Measurements from ENCODE around the gene ZSCAN30. TPM values are rescaled to one million over a fixed set of nuclear protein-coding genes. Genes with fewer than 3 reads are reported as not detected.

ZSCAN30 gene
- total RNA-seq, 1 donor from 2014 or later = 41.0 TPM

DNA sequence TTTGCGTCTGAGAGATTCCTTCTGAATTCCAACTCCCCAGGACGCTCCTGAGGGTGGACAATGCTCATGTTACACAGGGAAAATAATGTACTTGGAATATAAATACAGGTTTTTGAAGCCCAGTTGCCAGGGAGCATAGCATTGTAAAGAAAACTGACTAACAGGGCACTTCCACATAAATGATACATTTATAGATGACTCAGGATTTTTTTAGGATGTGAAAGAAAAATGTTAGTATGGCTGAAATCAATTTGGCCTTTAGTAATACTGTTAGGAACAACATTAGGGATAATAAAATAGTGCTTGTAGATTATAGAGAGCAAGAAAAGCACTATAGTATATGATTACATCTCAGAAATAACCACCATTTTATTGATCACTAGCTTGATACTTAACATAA is 25.6 kb downstream of the ZSCAN30 start:
- Mint-ChIP-seq H3K27me3 (ENCODE audit: unreplicated experiment) (peaks cover 7% of the 10 kb centered on the region), H3K4me1 (ENCODE audit: low read depth, unreplicated experiment) (no peaks in the 10 kb centered on the region), H3K4me3 (ENCODE audit: unreplicated experiment) (no peak overlapping the region), H3K9me3 (ENCODE audit: unreplicated experiment) (peaks cover 15% of the 10 kb centered on the region), H3K36me3 (ENCODE audit: unreplicated experiment) (peaks cover 31% of the 10 kb centered on the region), H3K27ac (ENCODE audit: unreplicated experiment) (no peak overlapping the region)
- TF ChIP-seq, protein P1, sequence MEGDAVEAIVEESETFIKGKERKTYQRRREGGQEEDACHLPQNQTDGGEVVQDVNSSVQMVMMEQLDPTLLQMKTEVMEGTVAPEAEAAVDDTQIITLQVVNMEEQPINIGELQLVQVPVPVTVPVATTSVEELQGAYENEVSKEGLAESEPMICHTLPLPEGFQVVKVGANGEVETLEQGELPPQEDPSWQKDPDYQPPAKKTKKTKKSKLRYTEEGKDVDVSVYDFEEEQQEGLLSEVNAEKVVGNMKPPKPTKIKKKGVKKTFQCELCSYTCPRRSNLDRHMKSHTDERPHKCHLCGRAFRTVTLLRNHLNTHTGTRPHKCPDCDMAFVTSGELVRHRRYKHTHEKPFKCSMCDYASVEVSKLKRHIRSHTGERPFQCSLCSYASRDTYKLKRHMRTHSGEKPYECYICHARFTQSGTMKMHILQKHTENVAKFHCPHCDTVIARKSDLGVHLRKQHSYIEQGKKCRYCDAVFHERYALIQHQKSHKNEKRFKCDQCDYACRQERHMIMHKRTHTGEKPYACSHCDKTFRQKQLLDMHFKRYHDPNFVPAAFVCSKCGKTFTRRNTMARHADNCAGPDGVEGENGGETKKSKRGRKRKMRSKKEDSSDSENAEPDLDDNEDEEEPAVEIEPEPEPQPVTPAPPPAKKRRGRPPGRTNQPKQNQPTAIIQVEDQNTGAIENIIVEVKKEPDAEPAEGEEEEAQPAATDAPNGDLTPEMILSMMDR (IDR thresholded peaks at IDR 0.05; ENCODE audit: partially characterized antibody, unreplicated experiment) = no peak
- DNase-seq = no peak

DNA sequence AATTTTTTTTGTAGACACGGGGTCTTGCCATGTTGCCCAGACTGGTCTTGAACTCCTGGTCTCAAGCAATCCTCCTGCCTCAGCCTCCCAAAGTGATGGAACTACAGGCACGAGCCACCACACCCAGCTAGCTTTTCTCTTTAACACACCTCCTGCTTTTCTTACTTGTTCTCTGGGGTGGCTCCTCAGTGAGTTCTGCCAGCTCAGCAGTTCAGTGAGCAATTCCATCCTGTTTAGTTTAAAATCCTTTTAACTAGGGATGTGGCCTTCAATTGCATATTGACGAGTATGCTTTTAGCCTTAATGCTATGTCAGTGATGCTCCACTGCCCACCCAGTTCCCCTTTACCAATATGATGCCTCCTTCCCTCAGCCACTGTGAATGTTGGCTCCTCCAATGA is 33.1 kb downstream of the ZSCAN30 start:
- DNase-seq = no peak
- peaks cover 46% of the 10 kb centered on the region for H3K36me3 Mint-ChIP-seq (ENCODE audit: unreplicated experiment)
- H3K4me3 Mint-ChIP-seq (ENCODE audit: unreplicated experiment) = no peak overlapping the region
- TF ChIP-seq, protein P1 (IDR thresholded peaks at IDR 0.05; ENCODE audit: partially characterized antibody, unreplicated experiment) = no peak
- no peaks in the 10 kb centered on the region for H3K4me1 Mint-ChIP-seq (ENCODE audit: low read depth, unreplicated experiment)
- H3K27me3 Mint-ChIP-seq (ENCODE audit: unreplicated experiment) = no peaks in the 10 kb centered on the region
- peaks cover 3% of the 10 kb centered on the region for H3K9me3 Mint-ChIP-seq (ENCODE audit: unreplicated experiment)
- no peak overlapping the region for H3K27ac Mint-ChIP-seq (ENCODE audit: unreplicated experiment)

DNA sequence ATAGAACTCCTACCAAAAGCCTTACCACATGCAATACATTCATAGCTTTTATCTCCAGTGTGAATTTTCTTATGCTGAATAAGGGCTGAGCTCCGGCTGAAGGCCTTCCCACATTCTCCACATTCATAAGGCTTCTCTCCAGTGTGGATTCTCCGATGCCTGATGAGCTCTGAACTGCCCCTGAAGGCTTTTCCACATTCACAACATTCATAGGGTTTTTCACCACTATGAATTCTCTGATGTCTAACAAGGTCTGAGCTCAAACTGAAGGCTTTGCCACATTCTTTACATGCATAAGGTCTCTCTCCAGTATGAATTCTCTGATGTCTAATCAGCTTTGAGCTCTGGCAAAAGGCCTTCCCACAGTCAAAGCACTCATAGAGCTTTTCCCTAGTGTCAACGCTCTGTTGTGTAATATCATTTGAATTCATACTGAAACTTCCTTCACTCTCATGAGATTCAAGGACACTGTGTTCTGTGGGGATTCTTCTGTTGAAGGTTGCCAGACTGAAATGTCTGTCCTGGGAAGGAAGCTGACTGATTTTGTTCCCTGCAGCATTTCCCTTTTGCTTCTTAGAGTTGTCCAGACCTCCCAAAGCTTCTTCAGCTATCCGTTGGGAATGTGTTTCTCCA is 36.3 kb downstream of the ZSCAN30 start:
- Mint-ChIP-seq H3K27ac (ENCODE audit: unreplicated experiment) (no peak overlapping the region), H3K27me3 (ENCODE audit: unreplicated experiment) (no peaks in the 10 kb centered on the region), H3K4me1 (ENCODE audit: low read depth, unreplicated experiment) (no peaks in the 10 kb centered on the region), H3K36me3 (ENCODE audit: unreplicated experiment) (peaks cover 55% of the 10 kb centered on the region), H3K9me3 (ENCODE audit: unreplicated experiment) (peaks cover 1% of the 10 kb centered on the region), H3K4me3 (ENCODE audit: unreplicated experiment) (no peak overlapping the region)
- TF ChIP-seq, protein P1 (IDR thresholded peaks at IDR 0.05; ENCODE audit: partially characterized antibody, unreplicated experiment) = no peak
- no peak for DNase-seq

DNA sequence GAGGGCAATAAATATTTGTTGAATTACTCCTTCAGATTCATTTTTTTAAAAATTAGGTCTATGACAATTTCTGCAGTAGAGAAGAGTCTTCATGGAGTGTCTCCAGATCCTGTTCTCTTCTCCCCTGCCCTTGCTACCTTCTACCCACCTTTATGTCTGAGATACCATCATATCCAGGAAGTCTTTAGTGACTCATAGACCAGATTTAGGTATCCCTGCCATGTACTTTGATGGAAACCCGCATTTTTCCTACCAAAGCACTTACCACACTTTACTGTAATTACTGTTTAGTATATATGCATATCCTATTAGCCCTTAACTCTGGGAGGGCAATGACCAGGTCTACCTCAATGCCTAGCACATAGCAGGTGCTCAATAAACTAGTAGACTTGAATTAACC is 37.6 kb downstream of the ZSCAN30 start:
- TF ChIP-seq, protein P1 (IDR thresholded peaks at IDR 0.05; ENCODE audit: partially characterized antibody, unreplicated experiment) = no peak
- Mint-ChIP-seq H3K4me3 (ENCODE audit: unreplicated experiment) (no peak overlapping the region), H3K27ac (ENCODE audit: unreplicated experiment) (no peak overlapping the region), H3K27me3 (ENCODE audit: unreplicated experiment) (no peaks in the 10 kb centered on the region), H3K9me3 (ENCODE audit: unreplicated experiment) (peaks cover 4% of the 10 kb centered on the region), H3K36me3 (ENCODE audit: unreplicated experiment) (peaks cover 51% of the 10 kb centered on the region), H3K4me1 (ENCODE audit: low read depth, unreplicated experiment) (no peaks in the 10 kb centered on the region)
- DNase-seq = no peak

DNA sequence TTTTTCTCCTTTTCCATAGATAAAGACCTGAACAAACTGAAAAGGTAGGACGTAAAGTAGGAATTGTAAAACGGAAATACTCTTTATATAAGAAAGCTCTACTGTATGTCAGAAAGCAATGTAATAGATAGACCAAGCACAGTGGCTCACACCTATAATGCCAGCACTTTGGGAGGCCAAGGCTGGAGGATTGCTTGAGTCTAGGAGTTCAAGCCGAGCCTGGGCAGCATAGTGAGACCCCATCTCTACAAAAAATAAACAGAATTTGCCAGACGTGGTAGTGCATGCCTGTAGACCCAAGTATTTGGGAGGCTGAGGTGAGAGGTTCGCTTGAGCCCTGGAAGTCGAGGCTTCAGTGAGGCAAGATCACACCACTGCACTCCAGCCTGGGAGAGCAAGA is 41.6 kb downstream of the ZSCAN30 start:
- H3K4me1 Mint-ChIP-seq (ENCODE audit: low read depth, unreplicated experiment) = no peaks in the 10 kb centered on the region
- peaks cover 2% of the 10 kb centered on the region for H3K27me3 Mint-ChIP-seq (ENCODE audit: unreplicated experiment)
- no peak for DNase-seq
- H3K27ac Mint-ChIP-seq (ENCODE audit: unreplicated experiment) = no peak overlapping the region
- peaks cover 3% of the 10 kb centered on the region for H3K9me3 Mint-ChIP-seq (ENCODE audit: unreplicated experiment)
- H3K36me3 Mint-ChIP-seq (ENCODE audit: unreplicated experiment) = peaks cover 45% of the 10 kb centered on the region
- TF ChIP-seq, protein P1 (IDR thresholded peaks at IDR 0.05; ENCODE audit: partially characterized antibody, unreplicated experiment) = no peak
- H3K4me3 Mint-ChIP-seq (ENCODE audit: unreplicated experiment) = no peak overlapping the region
